ENCODE data around the gene PSMD13.

The PSMD13 gene

DNA sequence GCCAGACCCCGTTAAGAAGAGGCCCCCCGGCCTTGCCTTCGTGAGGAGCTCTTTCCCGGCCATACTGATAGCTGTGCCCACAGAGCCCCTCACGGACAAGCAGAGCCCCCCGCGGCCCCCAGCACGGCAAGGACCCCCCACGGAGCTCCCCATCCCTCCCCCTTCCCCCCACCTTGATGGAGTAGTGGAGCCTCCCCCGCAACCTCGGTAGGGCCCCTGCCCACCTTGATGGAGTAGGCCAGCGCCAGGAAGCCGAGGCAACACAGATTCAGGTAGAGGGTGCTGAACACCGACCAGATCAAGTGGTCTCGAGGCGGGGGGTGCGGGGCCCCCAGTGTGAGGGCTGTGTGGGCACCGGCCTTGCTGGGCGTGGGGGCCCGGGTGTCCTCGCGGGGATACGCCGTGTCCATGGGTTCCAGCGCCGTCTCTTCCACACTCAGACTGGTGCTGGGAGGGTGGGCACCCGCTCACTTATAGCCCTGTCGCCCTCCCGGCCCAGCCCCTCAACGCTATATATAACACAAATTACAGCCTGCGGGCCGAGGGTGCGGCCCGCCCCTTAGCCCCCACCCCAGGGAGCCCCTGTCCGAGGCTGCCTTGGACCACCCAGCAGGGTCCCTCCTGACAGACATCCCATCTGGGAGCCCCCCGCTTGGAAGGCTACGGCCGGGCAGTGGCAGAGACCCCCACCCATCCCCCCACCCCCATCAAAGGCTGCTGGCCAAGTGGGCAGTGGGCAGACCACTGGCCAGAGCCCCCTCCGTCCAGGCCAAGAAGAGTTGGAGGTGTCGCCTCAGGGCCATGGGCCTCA, 62.5 kb downstream of the PSMD13 start, which contains the start of gene IFITM5:
Gene IFITM5, minus strand, starts transcription at position 446 of the 811 bp plus-strand sequence. Its CDS starts 36 bp downstream, at position 410.
- no peak for DNase-seq (ENCODE audit: low read depth in 2 of 2)

DNA sequence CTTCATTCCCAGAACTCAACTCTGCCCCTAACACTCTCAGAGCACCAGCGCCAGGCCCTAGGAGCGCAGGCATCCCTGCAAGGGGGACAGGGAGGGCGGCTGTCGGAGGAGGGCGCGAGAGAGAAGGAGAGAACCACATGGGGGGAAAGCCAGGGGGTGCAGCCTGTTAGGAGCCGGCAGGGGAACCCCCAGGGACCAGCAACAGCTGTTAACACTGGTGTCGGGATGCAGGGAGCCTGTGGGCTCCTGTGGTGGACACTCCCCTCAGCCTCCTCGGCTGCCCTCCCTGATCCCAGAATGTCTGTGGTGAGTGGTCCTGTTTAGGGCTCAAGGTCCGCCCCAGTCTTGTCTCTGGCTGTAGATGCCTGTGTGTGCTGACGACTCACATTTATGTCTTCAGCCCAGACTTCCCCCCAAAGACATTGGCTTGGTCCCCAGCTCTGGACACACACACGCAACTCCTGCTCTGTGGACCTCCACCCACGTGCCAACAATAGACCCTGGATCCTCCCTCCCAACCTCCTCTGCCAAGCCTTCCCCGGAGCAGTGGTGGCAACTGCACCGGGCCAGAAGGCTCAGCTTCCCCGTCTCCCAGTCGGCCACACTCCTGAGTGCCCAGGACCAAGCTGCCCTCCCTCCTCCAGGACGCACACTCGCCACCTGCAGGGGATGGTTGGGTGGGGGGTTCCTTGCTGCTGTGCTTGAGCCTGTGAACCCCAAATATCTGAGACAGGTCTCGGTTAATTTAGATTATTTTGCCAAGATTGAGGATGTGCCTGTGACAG, 63.4 kb downstream of the PSMD13 start:
- DNase-seq (ENCODE audit: low read depth in 2 of 2), result no peak

Data from stimulated activated CD4-positive, alpha-beta T cell treated with anti-CD3 and anti-CD28 coated beads, Interleukin-1b, Interleukin-23, amount 100 ng/mL, for 4 hours (primary cell).